ENCODE results near the gene ADSL. TPM values are rescaled to one million over a fixed set of nuclear protein-coding genes. Genes with fewer than 3 reads are reported as not detected.

Gene ADSL
- total RNA-seq, 1 experiment from 2014 or later: 93.8 TPM

DNA sequence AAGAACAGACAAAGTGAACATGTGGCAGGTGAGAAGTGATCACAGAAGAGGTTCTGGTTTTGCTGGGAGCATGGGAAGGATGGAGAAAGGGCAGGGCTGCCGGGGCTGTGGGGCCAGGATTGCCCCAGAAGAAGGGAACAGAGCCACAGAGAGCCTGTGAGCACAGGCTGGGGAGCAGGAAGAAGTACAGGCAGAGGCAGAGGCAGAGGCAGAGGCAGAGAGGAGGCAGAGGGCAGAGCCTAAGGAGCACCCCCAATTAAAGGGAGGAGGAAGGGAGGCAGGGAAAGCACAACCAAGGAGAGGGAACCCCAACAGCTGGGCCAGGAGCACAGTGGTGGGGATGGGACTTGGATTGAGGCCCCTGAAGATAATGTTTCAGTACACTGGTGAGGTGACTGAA is 75.6 kb downstream of the ADSL start:
- TF ChIP-seq, protein P1, sequence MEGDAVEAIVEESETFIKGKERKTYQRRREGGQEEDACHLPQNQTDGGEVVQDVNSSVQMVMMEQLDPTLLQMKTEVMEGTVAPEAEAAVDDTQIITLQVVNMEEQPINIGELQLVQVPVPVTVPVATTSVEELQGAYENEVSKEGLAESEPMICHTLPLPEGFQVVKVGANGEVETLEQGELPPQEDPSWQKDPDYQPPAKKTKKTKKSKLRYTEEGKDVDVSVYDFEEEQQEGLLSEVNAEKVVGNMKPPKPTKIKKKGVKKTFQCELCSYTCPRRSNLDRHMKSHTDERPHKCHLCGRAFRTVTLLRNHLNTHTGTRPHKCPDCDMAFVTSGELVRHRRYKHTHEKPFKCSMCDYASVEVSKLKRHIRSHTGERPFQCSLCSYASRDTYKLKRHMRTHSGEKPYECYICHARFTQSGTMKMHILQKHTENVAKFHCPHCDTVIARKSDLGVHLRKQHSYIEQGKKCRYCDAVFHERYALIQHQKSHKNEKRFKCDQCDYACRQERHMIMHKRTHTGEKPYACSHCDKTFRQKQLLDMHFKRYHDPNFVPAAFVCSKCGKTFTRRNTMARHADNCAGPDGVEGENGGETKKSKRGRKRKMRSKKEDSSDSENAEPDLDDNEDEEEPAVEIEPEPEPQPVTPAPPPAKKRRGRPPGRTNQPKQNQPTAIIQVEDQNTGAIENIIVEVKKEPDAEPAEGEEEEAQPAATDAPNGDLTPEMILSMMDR (conservative IDR thresholded peaks at IDR 0.05; ENCODE audit: low read depth, low read length): no peak
- TF ChIP-seq EZH2phosphoT487 (IDR thresholded peaks at IDR 0.05; ENCODE audit: borderline replicate concordance, low read length) (no peak), EZH2 (IDR thresholded peaks at IDR 0.05; ENCODE audit: low read length, unreplicated experiment) (no peak)
- H3K79me2 ChIP-seq (ENCODE audit: low read length): no peaks in the 10 kb centered on the region
- no peaks in the 10 kb centered on the region for H3K9me2 ChIP-seq (replicated peaks; ENCODE audit: low read length)
- no peak overlapping the region for H3K9ac ChIP-seq (ENCODE audit: low read length)
- intact Hi-C loops (cut with micrococcal nuclease): no loop called here
- H3K4me1 ChIP-seq (ENCODE audit: insufficient read depth, low read length): no peaks in the 10 kb centered on the region
- no peaks in the 10 kb centered on the region; the same call in 1 of the 2 replicates for H3K36me3 ChIP-seq (ENCODE audit: low read depth, low read length)
- ChIA-PET POLR2A (ENCODE audit: unreplicated experiment) (no interaction called here), CTCF (no interaction called here)
- no peak overlapping the region for H3K4me2 ChIP-seq (ENCODE audit: low read length)
- no peak for ATAC-seq
- BruUV-seq (replicated peaks): no TSS peak
- H3K9me3 ChIP-seq (ENCODE audit: low read length): no peaks in the 10 kb centered on the region
- no peak overlapping the region for H3K4me3 ChIP-seq (ENCODE audit: low read length)
- H3K27me3 ChIP-seq (ENCODE audit: low read length): no peaks in the 10 kb centered on the region
- no peaks in the 10 kb centered on the region for H4K20me1 ChIP-seq (ENCODE audit: low read length)
- H2AFZ ChIP-seq (ENCODE audit: low read length): no peak overlapping the region
- no peak for DNase-seq
- H3F3A ChIP-seq (ENCODE audit: low read length, unreplicated experiment): no peaks in the 10 kb centered on the region
- H3K27ac ChIP-seq (ENCODE audit: low read length): no peak overlapping the region

DNA sequence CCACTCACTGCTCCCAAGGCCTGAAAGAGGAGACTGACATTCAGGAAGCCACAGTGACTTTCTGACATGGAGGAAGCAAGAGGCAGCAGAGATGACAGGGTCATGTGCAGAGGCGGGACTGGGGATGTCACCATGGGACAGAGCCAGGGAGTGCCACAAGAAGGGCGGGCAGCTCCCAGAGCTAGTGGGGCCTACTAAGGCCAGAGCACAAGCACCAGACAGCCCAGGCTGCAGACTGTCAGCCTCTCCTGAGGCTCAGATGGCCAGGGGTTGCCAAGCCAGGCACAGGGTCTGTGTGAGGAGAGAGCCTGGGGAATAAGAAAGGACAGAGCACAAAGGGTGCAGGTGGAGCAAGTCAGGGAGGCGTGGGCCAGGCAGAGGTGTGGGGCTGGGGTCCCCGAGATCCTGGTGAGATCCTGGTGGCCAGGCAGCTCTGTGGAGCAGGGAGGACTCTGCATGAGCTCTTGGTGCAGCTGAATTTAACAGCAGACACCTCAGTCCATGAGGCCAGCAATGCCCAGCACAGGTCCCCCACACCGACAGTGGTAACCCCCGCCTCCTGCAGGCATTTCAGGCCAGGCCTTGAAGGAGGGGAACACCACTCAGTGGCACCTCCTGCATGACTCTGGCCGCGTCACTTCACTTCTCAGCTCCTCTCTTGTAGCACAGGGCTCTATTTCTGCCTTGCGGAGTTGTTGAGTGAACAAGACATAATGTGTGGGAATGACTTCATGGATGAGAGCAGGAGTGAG is 76.4 kb downstream of the ADSL start:
- Histone ChIP-seq H4K20me1 (ENCODE audit: low read length) (no peaks in the 10 kb centered on the region), H3K79me2 (ENCODE audit: low read length) (no peaks in the 10 kb centered on the region), H3F3A (ENCODE audit: low read length, unreplicated experiment) (no peaks in the 10 kb centered on the region), H3K36me3 (ENCODE audit: low read depth, low read length) (no peaks in the 10 kb centered on the region; the same call in 1 of the 2 replicates), H3K9me3 (ENCODE audit: low read length) (no peaks in the 10 kb centered on the region), H2AFZ (ENCODE audit: low read length) (no peak overlapping the region), H3K4me1 (ENCODE audit: insufficient read depth, low read length) (no peaks in the 10 kb centered on the region), H3K4me3 (ENCODE audit: low read length) (no peak overlapping the region), H3K9ac (ENCODE audit: low read length) (no peak overlapping the region), H3K27ac (ENCODE audit: low read length) (no peak overlapping the region), H3K27me3 (ENCODE audit: low read length) (no peaks in the 10 kb centered on the region), H3K4me2 (ENCODE audit: low read length) (no peak overlapping the region), H3K9me2 (replicated peaks; ENCODE audit: low read length) (no peaks in the 10 kb centered on the region)
- CTCF ChIA-PET: no interaction called here
- DNase-seq: no peak
- no peak for ATAC-seq
- BruUV-seq (replicated peaks): no TSS peak
- POLR2A ChIA-PET (ENCODE audit: unreplicated experiment): no interaction called here
- intact Hi-C loops (cut with micrococcal nuclease): no loop called here
- TF ChIP-seq EZH2phosphoT487 (IDR thresholded peaks at IDR 0.05; ENCODE audit: borderline replicate concordance, low read length) (no peak), EZH2 (IDR thresholded peaks at IDR 0.05; ENCODE audit: low read length, unreplicated experiment) (no peak)
- TF ChIP-seq, protein P1 (conservative IDR thresholded peaks at IDR 0.05; ENCODE audit: low read depth, low read length): no peak

DNA sequence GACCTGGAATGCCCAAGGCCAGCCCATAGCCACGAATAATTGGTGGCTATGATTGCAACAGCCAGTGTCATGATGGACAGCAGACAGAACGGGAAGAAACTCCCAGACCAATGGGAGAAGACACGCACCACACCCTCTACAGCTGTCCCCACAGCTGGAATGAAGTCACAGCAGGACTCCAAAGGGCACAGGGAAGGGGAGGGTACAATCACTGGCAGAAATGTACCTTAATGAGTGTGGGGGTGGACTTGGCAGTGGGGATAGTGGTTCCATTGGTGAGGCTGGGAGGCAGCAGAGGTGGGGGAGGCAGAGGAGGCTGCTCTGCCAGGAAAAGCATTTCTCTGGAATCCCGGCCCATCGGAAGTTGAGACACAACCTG is 77.0 kb downstream of the ADSL start:
- BruUV-seq (replicated peaks): no TSS peak
- Histone ChIP-seq H3F3A (ENCODE audit: low read length, unreplicated experiment) (no peaks in the 10 kb centered on the region), H3K27ac (ENCODE audit: low read length) (no peak overlapping the region), H3K9ac (ENCODE audit: low read length) (no peak overlapping the region), H3K4me1 (ENCODE audit: insufficient read depth, low read length) (no peaks in the 10 kb centered on the region), H3K4me2 (ENCODE audit: low read length) (no peak overlapping the region), H3K9me3 (ENCODE audit: low read length) (no peaks in the 10 kb centered on the region), H3K4me3 (ENCODE audit: low read length) (no peak overlapping the region), H3K9me2 (replicated peaks; ENCODE audit: low read length) (no peaks in the 10 kb centered on the region), H4K20me1 (ENCODE audit: low read length) (no peaks in the 10 kb centered on the region), H3K27me3 (ENCODE audit: low read length) (no peaks in the 10 kb centered on the region), H3K36me3 (ENCODE audit: low read depth, low read length) (no peaks in the 10 kb centered on the region; the same call in 1 of the 2 replicates), H3K79me2 (ENCODE audit: low read length) (no peaks in the 10 kb centered on the region), H2AFZ (ENCODE audit: low read length) (no peak overlapping the region)
- DNase-seq (no peak), ATAC-seq (no peak)
- TF ChIP-seq EZH2phosphoT487 (IDR thresholded peaks at IDR 0.05; ENCODE audit: borderline replicate concordance, low read length) (no peak), EZH2 (IDR thresholded peaks at IDR 0.05; ENCODE audit: low read length, unreplicated experiment) (no peak)
- TF ChIP-seq, protein P1 (conservative IDR thresholded peaks at IDR 0.05; ENCODE audit: low read depth, low read length): no peak
- intact Hi-C loops (cut with micrococcal nuclease): no loop called here
- POLR2A ChIA-PET (ENCODE audit: unreplicated experiment): no interaction called here
- CTCF ChIA-PET: interaction anchor here (0.6 kb wide), 1 partner anchor 217 kb away, joined by 17 read pairs; no protein-coding TSS in a partner anchor
